NCI-H345 treated with DMSO at 0.1 percent for 48 hours (cell line): ENCODE measurements around the gene ABHD17A.

ENCODE experiments used
- DNase-seq: peaks from one replicate; lab custom pipeline; 2025; ENCODE audit not compliant: unreplicated experiment; lab: John Stamatoyannopoulos, UW

ABHD17A gene

GRCh38 chr19:1839658-1840540 lies 45.4 kb downstream of the ABHD17A start:
- no peak for DNase-seq

- DNase-seq: no peak
These were observed 47.6 kb downstream of the ABHD17A start for GRCh38 chr19:1837625-1838105.

- DNase-seq: no peak
These were observed 48.1 kb downstream of the ABHD17A start for GRCh38 chr19:1837222-1837565.

- no peak for DNase-seq
These were observed 48.7 kb downstream of the ABHD17A start for GRCh38 chr19:1836458-1837221.

GRCh38 chr19:1833540-1833939 lies 51.8 kb downstream of the ABHD17A start:
- DNase-seq: no peak

- no peak for DNase-seq
These were observed 53.1 kb downstream of the ABHD17A start for GRCh38 chr19:1832046-1832663.

- no peak for DNase-seq
These were observed 54.3 kb downstream of the ABHD17A start for GRCh38 chr19:1830978-1831377.

- no peak for DNase-seq
These were observed 54.7 kb downstream of the ABHD17A start for GRCh38 chr19:1830568-1830967.

GRCh38 chr19:1829958-1830357 lies 55.3 kb downstream of the ABHD17A start:
- no peak for DNase-seq

- no peak for DNase-seq
These were observed 56.7 kb downstream of the ABHD17A start for GRCh38 chr19:1828279-1829238.

GRCh38 chr19:1827566-1828278 lies 57.6 kb downstream of the ABHD17A start:
- DNase-seq: no peak
